ENCODE measurements around the gene VPS8. TPM values are rescaled to one million over a fixed set of nuclear protein-coding genes. Genes with fewer than 3 reads are reported as not detected.

VPS8 gene
- total and polyA plus RNA-seq, 2 of the 13 experiments (the other 11 are each of a cell fraction or from before 2014, with no cell fraction given), result 14.2 to 35.1 TPM

DNA sequence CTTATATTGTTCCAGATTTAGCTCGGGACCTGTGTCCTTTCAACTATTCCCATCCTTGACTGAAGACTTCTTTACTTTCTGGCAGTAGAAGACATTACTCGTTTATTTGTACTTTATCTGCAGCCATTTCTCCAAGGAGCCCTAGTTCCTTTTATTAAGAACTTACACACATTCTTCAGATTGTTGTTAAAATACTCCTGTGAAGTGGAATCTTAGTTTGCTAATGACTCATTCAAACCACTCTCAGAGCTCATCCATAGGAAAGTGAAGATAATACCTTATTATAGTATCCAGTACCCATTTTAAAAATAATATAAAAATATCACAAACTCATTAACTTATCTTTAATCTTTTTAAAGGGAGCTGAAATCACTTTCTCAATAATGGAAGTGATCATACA lies 277.4 kb downstream of the VPS8 start (continued):
- TF ChIP-seq ZBTB43 (CRISPR knock-in tag; conservative IDR thresholded peaks at IDR 0.05), result no peak
- TF ChIP-seq RBM39 (IDR thresholded peaks at IDR 0.05; ENCODE audit: low read depth, low read length, poor library complexity, severe bottlenecking), result no peak
- TF ChIP-seq KLF13 (CRISPR knock-in tag; IDR thresholded peaks at IDR 0.05), result no peak
- TF ChIP-seq SIX4 (CRISPR knock-in tag; IDR thresholded peaks at IDR 0.05), result no peak

DNA sequence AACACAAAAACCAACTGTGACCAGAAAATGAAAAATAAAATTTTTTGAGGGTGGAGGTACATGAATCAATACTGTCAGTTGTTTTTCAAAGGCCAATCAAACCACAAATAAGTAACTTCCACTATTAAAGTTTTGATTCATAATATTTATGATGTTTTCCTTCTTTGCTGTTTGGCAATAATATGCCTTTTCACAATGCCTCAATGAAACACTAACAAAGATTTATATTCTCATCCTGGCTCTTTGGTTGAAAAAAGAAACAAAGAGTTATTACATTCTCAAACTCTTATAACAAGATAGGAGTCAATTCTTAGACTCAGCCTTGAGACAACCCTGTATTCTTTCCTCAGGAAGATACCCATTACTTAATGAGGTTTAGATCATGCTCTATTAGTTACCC lies 277.8 kb downstream of the VPS8 start:
- ATAC-seq (no peak), DNase-seq (ENCODE audit: low spot score) (no peak), FAIRE-seq (no peak)
- no peak overlapping the region for H3K27ac ChIP-seq (ENCODE audit: extremely low read length, insufficient read depth, low read length)
- in situ Hi-C loops (cut with HindIII; ENCODE audit: extremely low pct_ligation_motif_present, low pct_unique_long_range_greater_than_20kb), result no loop called here
- intact Hi-C loops (cut with micrococcal nuclease; ENCODE audit: unreplicated experiment), result no loop called here
- no peaks in the 10 kb centered on the region for H4K20me1 ChIP-seq (ENCODE audit: insufficient read depth, low read length)
- CTCF ChIA-PET (ENCODE audit: low intra/inter-chr PET ratio, low total read pairs), result no interaction called here
- no peaks in the 10 kb centered on the region; a peak in 1 of 5 replicates for H3K27me3 ChIP-seq (ENCODE audit: control insufficient read depth in 1 of 2, insufficient read depth in 2 of 2, low read length in 2 of 2)
- no peaks in the 10 kb centered on the region for H3K9me3 ChIP-seq (ENCODE audit: low read length)
- POLR2A ChIA-PET, result no interaction called here
- peaks cover 7% of the 10 kb centered on the region; the same call in 1 of the 2 replicates for H3K4me1 ChIP-seq (ENCODE audit: insufficient read depth, low read length)
- no peak overlapping the region for H2AFZ ChIP-seq (ENCODE audit: low read length)
- no peaks in the 10 kb centered on the region for H3K79me2 ChIP-seq (ENCODE audit: insufficient read depth, low read length)
- H3K9ac ChIP-seq (ENCODE audit: insufficient read depth, low read depth, low read length), result no peak overlapping the region
- H3K4me3 ChIP-seq (replicated peaks in 1 of 3; ENCODE audit: insufficient read depth in 1 of 3, low read depth in 2 of 3, low read length in 3 of 3), result no peak overlapping the region
- no TSS peak for BruUV-seq (replicated peaks)
- no peak overlapping the region for H3K4me2 ChIP-seq (ENCODE audit: low read depth, low read length)
- no peaks in the 10 kb centered on the region for H3K36me3 ChIP-seq (replicated peaks in 1 of 2; ENCODE audit: control insufficient read depth in 1 of 2, insufficient read depth in 2 of 2, low read length in 2 of 2)
- TF ChIP-seq, protein P1, sequence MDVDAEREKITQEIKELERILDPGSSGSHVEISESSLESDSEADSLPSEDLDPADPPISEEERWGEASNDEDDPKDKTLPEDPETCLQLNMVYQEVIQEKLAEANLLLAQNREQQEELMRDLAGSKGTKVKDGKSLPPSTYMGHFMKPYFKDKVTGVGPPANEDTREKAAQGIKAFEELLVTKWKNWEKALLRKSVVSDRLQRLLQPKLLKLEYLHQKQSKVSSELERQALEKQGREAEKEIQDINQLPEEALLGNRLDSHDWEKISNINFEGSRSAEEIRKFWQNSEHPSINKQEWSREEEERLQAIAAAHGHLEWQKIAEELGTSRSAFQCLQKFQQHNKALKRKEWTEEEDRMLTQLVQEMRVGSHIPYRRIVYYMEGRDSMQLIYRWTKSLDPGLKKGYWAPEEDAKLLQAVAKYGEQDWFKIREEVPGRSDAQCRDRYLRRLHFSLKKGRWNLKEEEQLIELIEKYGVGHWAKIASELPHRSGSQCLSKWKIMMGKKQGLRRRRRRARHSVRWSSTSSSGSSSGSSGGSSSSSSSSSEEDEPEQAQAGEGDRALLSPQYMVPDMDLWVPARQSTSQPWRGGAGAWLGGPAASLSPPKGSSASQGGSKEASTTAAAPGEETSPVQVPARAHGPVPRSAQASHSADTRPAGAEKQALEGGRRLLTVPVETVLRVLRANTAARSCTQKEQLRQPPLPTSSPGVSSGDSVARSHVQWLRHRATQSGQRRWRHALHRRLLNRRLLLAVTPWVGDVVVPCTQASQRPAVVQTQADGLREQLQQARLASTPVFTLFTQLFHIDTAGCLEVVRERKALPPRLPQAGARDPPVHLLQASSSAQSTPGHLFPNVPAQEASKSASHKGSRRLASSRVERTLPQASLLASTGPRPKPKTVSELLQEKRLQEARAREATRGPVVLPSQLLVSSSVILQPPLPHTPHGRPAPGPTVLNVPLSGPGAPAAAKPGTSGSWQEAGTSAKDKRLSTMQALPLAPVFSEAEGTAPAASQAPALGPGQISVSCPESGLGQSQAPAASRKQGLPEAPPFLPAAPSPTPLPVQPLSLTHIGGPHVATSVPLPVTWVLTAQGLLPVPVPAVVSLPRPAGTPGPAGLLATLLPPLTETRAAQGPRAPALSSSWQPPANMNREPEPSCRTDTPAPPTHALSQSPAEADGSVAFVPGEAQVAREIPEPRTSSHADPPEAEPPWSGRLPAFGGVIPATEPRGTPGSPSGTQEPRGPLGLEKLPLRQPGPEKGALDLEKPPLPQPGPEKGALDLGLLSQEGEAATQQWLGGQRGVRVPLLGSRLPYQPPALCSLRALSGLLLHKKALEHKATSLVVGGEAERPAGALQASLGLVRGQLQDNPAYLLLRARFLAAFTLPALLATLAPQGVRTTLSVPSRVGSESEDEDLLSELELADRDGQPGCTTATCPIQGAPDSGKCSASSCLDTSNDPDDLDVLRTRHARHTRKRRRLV (CRISPR knock-in tag; IDR thresholded peaks at IDR 0.05), result no peak
- TF ChIP-seq RFX3 (CRISPR knock-in tag; IDR thresholded peaks at IDR 0.05), result no peak
- TF ChIP-seq YEATS2 (CRISPR knock-in tag; IDR thresholded peaks at IDR 0.05; ENCODE audit: borderline replicate concordance), result no peak
- no peak for TF ChIP-seq TFE3 (CRISPR knock-in tag; IDR thresholded peaks at IDR 0.05)
- no peak for TF ChIP-seq ARNT2 (CRISPR knock-in tag; IDR thresholded peaks at IDR 0.05; ENCODE audit: low read depth)
- no peak for TF ChIP-seq ZNF619 (CRISPR knock-in tag; IDR thresholded peaks at IDR 0.05)
- TF ChIP-seq PRDM15 (CRISPR knock-in tag; IDR thresholded peaks at IDR 0.05), result no peak
- no peak for TF ChIP-seq ZBTB8A (CRISPR knock-in tag; IDR thresholded peaks at IDR 0.05; ENCODE audit: borderline replicate concordance, low read depth)

Measured in HepG2 (cell line).